GM13976 (cell line): ENCODE measurements around the gene IL25.
"Not testable (repeated sequence)": the region's sequence is repeated elsewhere in the genome, so short reads cannot be mapped to it uniquely, and the experiment has no call there.

ENCODE experiments used
- DNase-seq: peaks from one replicate; pipeline ENCODE4 v3.0.0; 2012; ENCODE audit warnings: low spot score
- in situ Hi-C: fragments of 300-500 bp; cut with MboI; formaldehyde crosslinking; loops from one replicate; pipeline ENCODE4 v1.12.0; 2022; ENCODE audit warnings: low sequenced_read_pairs, mixed read lengths, inconsistent platforms; ENCODE audit not compliant: unreplicated experiment
- TF ChIP-seq, protein P1 (sequence below): IDR thresholded peaks from 2 replicates; pipeline ENCODE4 v1.5.1; 2012; ENCODE audit warnings: borderline replicate concordance, mild to moderate bottlenecking; ENCODE audit not compliant: insufficient read depth; ENCODE audit errors: extremely low read depth, missing control alignments, control extremely low read depth

IL25 gene

DNA sequence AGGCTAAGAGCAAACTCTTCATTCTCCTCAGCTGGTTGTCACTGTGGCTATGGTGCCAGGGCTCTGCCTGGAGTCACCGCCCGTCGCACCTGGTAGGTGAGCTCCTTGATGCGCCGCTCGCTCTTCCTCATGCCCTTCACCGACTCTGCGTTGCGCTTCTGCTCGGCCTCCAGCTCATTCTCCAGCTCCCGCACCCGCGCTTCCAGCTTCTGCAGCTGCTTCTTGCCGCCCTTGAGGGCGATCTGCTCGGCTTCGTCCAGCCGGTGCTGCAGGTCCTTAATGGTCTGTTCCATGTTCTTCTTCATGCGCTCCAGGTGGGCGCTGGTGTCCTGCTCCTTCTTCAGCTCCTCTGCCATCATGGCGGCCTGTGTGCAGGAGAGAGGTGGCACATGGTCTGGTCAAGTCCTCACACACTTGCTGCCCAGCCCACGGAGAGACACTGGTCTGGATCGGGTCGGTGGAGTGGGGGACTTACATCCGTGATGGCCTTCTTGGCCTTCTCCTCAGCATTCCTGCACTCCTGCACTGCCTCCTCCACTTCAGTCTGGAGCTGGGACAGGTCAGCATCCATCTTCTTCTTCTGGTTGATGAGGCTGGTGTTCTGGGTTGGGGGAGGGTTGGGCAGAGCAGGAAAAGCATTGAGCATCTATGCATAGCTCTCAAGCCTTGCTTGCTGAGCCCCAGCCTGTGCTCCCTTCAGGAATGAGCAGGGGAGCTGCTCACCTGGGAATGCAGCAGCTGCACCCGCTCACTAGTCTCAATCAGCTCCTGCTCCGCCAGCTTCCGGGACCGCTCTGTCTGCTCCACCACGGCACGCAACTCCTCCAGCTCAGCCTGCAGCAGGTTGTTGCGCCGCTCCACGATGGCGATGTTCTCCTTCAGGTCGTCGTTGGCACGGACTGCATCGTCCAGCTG, 42.6 kb downstream of the IL25 start:
- in situ Hi-C loops = no loop called here
- no peak for DNase-seq
- TF ChIP-seq, protein P1, sequence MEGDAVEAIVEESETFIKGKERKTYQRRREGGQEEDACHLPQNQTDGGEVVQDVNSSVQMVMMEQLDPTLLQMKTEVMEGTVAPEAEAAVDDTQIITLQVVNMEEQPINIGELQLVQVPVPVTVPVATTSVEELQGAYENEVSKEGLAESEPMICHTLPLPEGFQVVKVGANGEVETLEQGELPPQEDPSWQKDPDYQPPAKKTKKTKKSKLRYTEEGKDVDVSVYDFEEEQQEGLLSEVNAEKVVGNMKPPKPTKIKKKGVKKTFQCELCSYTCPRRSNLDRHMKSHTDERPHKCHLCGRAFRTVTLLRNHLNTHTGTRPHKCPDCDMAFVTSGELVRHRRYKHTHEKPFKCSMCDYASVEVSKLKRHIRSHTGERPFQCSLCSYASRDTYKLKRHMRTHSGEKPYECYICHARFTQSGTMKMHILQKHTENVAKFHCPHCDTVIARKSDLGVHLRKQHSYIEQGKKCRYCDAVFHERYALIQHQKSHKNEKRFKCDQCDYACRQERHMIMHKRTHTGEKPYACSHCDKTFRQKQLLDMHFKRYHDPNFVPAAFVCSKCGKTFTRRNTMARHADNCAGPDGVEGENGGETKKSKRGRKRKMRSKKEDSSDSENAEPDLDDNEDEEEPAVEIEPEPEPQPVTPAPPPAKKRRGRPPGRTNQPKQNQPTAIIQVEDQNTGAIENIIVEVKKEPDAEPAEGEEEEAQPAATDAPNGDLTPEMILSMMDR = no peak

DNA sequence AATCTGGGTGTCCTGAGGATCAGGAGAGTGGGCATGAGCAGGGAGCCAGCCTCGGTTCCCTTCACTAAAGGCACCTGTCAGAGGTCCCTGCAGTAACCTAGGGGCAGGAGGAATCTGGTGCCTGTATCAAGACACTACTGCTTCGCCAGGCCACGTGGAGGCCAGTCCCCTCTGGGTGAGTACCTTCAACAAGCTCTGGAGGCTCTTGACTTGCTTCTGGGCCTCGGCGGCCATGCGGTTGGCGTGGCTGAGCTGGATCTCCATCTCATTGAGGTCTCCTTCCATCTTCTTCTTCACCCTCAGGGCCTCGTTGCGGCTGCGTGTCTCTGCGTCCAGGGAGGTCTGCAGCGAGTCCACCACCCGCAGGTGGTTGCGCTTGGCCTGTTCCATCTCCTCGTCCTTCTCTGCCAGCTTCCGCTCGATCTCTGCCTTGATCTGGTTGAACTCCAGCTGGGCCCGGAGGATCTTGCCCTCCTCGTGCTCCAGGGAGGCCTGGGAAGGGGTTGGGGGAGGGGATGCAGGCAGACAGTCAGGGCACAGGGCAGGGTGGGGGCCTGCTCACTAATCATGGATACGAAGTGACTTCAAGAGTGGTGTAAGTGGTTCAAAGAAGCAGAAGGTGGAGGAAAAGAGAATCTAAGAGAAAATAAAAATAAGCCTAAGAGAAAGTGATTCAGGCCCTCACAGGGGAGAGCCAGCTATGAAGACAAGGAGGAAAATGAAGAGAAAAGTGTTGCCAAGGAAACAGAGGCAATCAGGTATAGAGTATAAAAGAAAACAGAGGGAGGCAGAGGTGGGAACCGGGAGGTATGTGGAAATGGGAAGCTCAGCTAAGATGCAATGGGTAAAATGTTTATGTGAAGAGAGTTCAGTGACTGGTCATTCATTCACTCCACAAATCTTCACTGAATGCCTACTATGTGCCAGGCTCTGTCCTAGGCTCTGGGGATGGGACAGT, 43.5 kb downstream of the IL25 start:
- in situ Hi-C loops = no loop called here
- no peak for DNase-seq
- TF ChIP-seq, protein P1 = no peak

DNA sequence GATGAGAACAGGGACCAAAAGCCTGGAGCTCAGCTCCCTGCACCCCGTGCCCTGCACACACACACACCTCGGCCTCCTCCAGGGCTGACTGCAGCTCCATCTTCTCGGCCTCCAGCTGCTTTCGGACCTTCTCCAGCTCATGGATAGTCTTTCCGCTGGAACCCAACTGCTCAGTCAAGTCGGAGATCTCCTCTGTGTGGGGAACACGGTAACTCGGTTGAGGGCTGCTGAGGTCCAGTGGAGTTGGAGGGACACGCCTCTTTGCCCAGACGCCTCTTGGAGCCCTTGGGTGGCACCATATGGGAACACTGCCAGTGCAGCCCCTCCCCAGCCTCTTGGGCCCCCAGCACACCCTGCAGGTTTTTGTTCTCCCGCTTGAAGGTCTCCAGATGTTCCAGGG, 44.2 kb downstream of the IL25 start:
- no peak for DNase-seq
- in situ Hi-C loops = no loop called here
- TF ChIP-seq, protein P1 = no peak

DNA sequence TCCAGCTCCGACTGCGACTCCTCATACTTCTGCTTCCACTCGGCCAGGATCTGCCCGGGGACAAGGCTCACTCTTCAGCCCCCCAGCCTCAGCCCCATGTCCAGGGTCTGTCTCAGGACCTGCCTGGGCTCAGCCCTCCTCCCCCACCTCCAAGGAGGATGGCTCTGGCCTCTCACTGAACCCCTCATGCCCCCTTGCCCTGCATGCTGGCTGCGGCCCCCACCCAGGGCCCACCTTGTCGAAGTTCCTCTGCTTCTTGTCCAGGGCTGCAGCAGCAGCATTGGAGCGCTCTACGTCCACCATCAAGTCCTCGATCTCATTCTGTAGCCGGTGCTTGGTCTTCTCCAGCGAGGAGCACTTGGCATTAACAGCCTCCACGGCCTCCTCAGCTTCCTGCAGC, 44.7 kb downstream of the IL25 start:
- DNase-seq, in situ Hi-C loops: not testable (repeated sequence)

DNA sequence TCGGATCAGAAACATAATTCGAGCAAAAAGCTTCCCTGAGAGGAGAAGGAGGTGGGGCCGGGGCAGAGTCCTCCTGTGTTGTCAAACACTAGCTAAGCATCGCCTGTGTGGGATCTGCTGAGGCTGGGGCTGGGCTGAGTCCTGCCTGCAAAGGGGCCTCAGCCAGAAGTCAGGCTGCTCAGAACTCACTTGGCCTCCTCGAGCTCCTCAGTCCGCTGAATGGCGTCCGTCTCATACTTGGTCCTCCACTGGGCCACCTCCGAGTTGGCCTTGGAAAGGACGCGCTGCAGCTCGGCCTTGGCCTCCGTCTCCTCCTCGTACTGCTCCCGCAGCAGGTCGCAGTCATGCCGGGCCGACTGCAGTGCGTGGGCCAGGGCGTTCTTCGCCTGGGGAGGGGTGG, 45.4 kb downstream of the IL25 start:
- in situ Hi-C loops = no loop called here
- DNase-seq = no peak
- TF ChIP-seq, protein P1 = no peak

DNA sequence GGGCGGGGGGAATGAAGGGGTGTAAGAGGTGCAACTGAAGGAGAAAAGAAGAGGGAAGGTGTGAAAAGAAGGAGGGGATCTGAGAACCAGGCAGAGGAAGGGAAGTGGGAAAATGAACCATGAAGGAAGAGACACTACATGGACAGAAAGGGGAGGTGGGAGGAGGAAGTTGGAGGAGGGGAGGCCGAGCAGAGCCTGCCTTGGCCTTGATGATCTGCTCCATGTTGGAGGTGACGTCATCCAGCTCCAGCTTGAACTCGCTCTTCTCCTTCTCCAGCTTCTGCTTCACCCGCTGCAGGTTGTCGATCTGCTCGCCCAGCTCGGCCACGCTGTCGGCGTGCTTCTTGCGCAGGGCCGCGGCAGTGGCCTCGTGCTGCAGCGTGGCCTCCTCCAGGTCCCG, 47.0 kb downstream of the IL25 start:
- in situ Hi-C loops, DNase-seq: not testable (repeated sequence)

DNA sequence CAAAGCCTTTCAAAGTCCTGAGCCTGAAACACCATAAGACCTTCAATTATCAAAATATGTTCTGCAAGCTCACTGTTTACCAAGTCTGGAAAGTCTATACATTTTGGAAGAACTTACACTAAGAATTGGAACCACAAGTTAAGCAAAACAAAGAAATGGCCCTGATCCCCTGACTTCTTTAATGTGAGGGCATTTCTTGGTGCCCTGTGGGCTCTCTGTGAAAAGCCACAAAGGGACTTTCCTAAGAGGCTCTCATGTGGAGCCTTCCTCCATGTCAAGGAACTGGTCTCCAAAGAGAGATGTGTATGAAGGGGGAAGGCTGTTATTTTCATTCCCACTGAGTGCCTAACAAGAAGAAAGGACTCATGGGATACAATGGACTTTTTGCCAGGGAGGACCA, 49.0 kb downstream of the IL25 start:
- in situ Hi-C loops = no loop called here
- TF ChIP-seq, protein P1 = no peak

More for the DNA sequence above, 49.0 kb downstream of the IL25 start:
- DNase-seq = no peak
